SW480 (cell line): Measurements from ENCODE around the gene TMEM88.
"Not testable (repeated sequence)": the region's sequence is repeated elsewhere in the genome, so short reads cannot be mapped to it uniquely, and the experiment has no call there.

ENCODE experiments used
- DNase-seq: peaks from one replicate; pipeline ENCODE4 v3.0.0-alpha.2; 2016; ENCODE audit warnings: low spot score

TMEM88 gene

GRCh38 chr17:7854851-7855659 lies at the start of gene TMEM88:
TMEM88 (plus strand) TSS chr17:7855066; CDS start chr17:7855075, 9 bp downstream.
- DNase-seq: no peak

- DNase-seq: no peak
These were observed 48.3 kb upstream of the TMEM88 start for GRCh38 chr17:7806587-7806986.

GRCh38 chr17:7807206-7807605 lies 47.7 kb upstream of the TMEM88 start:
- no peak for DNase-seq

GRCh38 chr17:7809086-7809790 lies 45.6 kb upstream of the TMEM88 start:
- peak; percentile 52 for DNase-seq

- not testable (repeated sequence) for DNase-seq
These were observed 45.0 kb upstream of the TMEM88 start for GRCh38 chr17:7809791-7810343.

- no peak for DNase-seq
These were observed 43.6 kb upstream of the TMEM88 start for GRCh38 chr17:7811251-7811650.

GRCh38 chr17:7814969-7815368 lies 39.9 kb upstream of the TMEM88 start:
- DNase-seq: no peak

GRCh38 chr17:7816926-7817642 lies 37.8 kb upstream of the TMEM88 start:
- no peak for DNase-seq

- DNase-seq: no peak
These were observed 37.3 kb upstream of the TMEM88 start for GRCh38 chr17:7817643-7817964.

- no peak for DNase-seq
These were observed 36.8 kb upstream of the TMEM88 start for GRCh38 chr17:7818026-7818425.

- no peak for DNase-seq
These were observed 35.9 kb upstream of the TMEM88 start for GRCh38 chr17:7818746-7819645.

GRCh38 chr17:7820231-7820630 lies 34.6 kb upstream of the TMEM88 start:
- no peak for DNase-seq

- DNase-seq: no peak
These were observed 32.7 kb upstream of the TMEM88 start for GRCh38 chr17:7822126-7822525.

- DNase-seq: no peak
These were observed 31.3 kb upstream of the TMEM88 start for GRCh38 chr17:7823581-7824001.

- no peak for DNase-seq
These were observed 30.6 kb upstream of the TMEM88 start for GRCh38 chr17:7824021-7824924.

GRCh38 chr17:7825206-7825990 lies 29.5 kb upstream of the TMEM88 start:
- peak; percentile 54 for DNase-seq

GRCh38 chr17:7830616-7831015 lies 24.2 kb upstream of the TMEM88 start:
- no peak for DNase-seq

- no peak for DNase-seq
These were observed 23.6 kb upstream of the TMEM88 start for GRCh38 chr17:7831233-7831632.

- DNase-seq: no peak
These were observed 22.4 kb upstream of the TMEM88 start for GRCh38 chr17:7832431-7832830.
